ENCODE data around the gene BCAN.

DNA sequence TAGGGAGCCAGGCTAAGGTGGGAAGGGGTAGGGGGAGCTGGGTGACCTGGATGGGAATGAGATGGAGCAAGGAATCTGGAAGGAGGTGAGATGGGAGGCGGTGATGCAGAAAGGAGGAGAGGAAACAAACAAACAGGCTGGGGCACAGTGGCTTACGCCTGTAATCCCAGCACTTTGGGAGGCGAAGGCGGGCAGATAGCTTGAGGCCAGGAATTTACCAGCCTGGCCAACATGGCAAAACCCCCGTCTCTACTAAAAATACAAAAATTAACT is 52.7 kb downstream of the BCAN start:
- TF ChIP-seq CTCF (IDR thresholded peaks at IDR 0.05) (no peak), POLR2A (IDR thresholded peaks at IDR 0.05) (no peak)

All from lower leg skin (tissue), 3 donors.